NCI-H460 (cell line): ENCODE measurements around the gene PTMS. TPM values are rescaled to one million over a fixed set of nuclear protein-coding genes. Genes with fewer than 3 reads are reported as not detected.

Experiments
- DNase-seq: peaks from one replicate; pipeline ENCODE4 v3.0.0-alpha.2; 2016; ENCODE audit warnings: low read depth; ENCODE audit errors: extremely low read depth
- total RNA-seq: library from RNA; depleted of rRNA; stranded (reverse); fragments of >200 nt; shearing (Covaris generic); gene quantifications from 2 replicates; pipeline ENCODE4 v1.2.3, GENCODE V29; 2014

PTMS gene
- total RNA-seq, 1 experiment from 2014 or later: 116 TPM

GRCh38 chr12:6786416-6787094, 20.4 kb downstream of the PTMS start:
- no peak for DNase-seq

- no peak for DNase-seq
Observed at GRCh38 chr12:6787309-6787708, 21.1 kb downstream of the PTMS start.

- no peak for DNase-seq
Observed at GRCh38 chr12:6788972-6789924, 23.1 kb downstream of the PTMS start, which contains the start of gene CD4. TSS of gene CD4 (plus strand) at chr12:6789528. CDS start at chr12:6800139, 10,611 bp downstream.

GRCh38 chr12:6790496-6791150, 24.5 kb downstream of the PTMS start:
- no peak for DNase-seq

- DNase-seq: no peak
Observed at GRCh38 chr12:6791931-6792520, 25.9 kb downstream of the PTMS start.

GRCh38 chr12:6792522-6793201, 26.5 kb downstream of the PTMS start:
- DNase-seq: no peak

- no peak for DNase-seq
Observed at GRCh38 chr12:6795088-6795487, 28.9 kb downstream of the PTMS start.

GRCh38 chr12:6796576-6796975, 30.4 kb downstream of the PTMS start:
- DNase-seq: no peak

- DNase-seq: no peak
Observed at GRCh38 chr12:6799147-6799546, 33.0 kb downstream of the PTMS start.

- DNase-seq: no peak
Observed at GRCh38 chr12:6807170-6807569, 41.0 kb downstream of the PTMS start.

GRCh38 chr12:6809056-6809455, 42.9 kb downstream of the PTMS start:
- no peak for DNase-seq

GRCh38 chr12:6810758-6811157, 44.6 kb downstream of the PTMS start:
- DNase-seq: no peak

- DNase-seq: no peak
Observed at GRCh38 chr12:6813363-6813762, 47.2 kb downstream of the PTMS start.

GRCh38 chr12:6816598-6816997, 50.4 kb downstream of the PTMS start:
- DNase-seq: no peak

- DNase-seq: no peak
Observed at GRCh38 chr12:6817098-6817497, 50.9 kb downstream of the PTMS start.

- no peak for DNase-seq
Observed at GRCh38 chr12:6817662-6818157, 51.5 kb downstream of the PTMS start.

- DNase-seq: no peak
Observed at GRCh38 chr12:6818222-6818621, 52.1 kb downstream of the PTMS start.

GRCh38 chr12:6818645-6819044, 52.5 kb downstream of the PTMS start:
- no peak for DNase-seq

GRCh38 chr12:6819106-6820030, 53.2 kb downstream of the PTMS start:
- DNase-seq: no peak
